Sigmoid colon (tissue), 7 donors: Measurements from ENCODE around the gene CALY. TPM values are rescaled to one million over a fixed set of nuclear protein-coding genes. Genes with fewer than 3 reads are reported as not detected.

Experiments
- DNase-seq: peaks from one replicate; pipeline ENCODE4 v3.0.0-alpha.2; 2019
- H3K27ac ChIP-seq, 4 donors: fragments of 200-600 bp; sonication (generic); one replicate each; pipeline ENCODE4 v1.5.1; 2016 to 2019; ENCODE audit warnings: mild to moderate bottlenecking in 1 of 4
- H3K27me3 ChIP-seq, 3 donors: fragments of 200-600 bp; sonication (generic); one replicate each; pipeline ENCODE4 v1.5.1; 2019; ENCODE audit warnings: mild to moderate bottlenecking in 1 of 3
- H3K36me3 ChIP-seq, 4 donors: fragments of 200-600 bp; sonication (generic); one replicate each; pipeline ENCODE4 v1.5.1; 2016 to 2019
- H3K4me1 ChIP-seq, 4 donors: fragments of 200-600 bp; sonication (generic); one replicate each; pipeline ENCODE4 v1.5.1; 2017 to 2019
- H3K4me3 ChIP-seq, 4 donors: fragments of 200-600 bp; sonication (generic); one replicate each; pipeline ENCODE4 v1.5.1; 2017 to 2019; ENCODE audit warnings: mild to moderate bottlenecking in 2 of 4, moderate library complexity in 1 of 4
- H3K9me3 ChIP-seq, 4 donors: fragments of 200-600 bp in 3 of 4; sonication (generic) in 3 of 4; one replicate each; pipeline versions ENCODE4 v1.5.1 to v1.6.1; 2013 to 2019
- EP300 ChIP-seq, 4 donors: sonication (generic); formaldehyde crosslinking; IDR thresholded peaks; one replicate each; pipeline ENCODE4 v1.6.1; 2017; ENCODE audit warnings: antibody characterized with exemption in 4 of 4
- POLR2A ChIP-seq, 2 donors: fragments of 450-650 bp; IDR thresholded peaks; one replicate each; pipeline ENCODE4 v1.6.1; 2016; ENCODE audit warnings: antibody characterized with exemption in 2 of 2, mild to moderate bottlenecking in 2 of 2, moderate library complexity in 2 of 2
- POLR2AphosphoS5 ChIP-seq, 4 donors: sonication (generic); formaldehyde crosslinking; IDR thresholded peaks; one replicate each; pipeline ENCODE4 v1.6.1; 2017; ENCODE audit warnings: antibody characterized with exemption in 4 of 4
- WGBS, 2 donors: extraction: QIAGEN DNeasy Blood & Tissue Kit; methylation state at CpG; one replicate each; pipeline ENCODE4 v1.1.7; 2013; 5-methylcytosine and 5-hydroxymethylcytosine counted together
- intact Hi-C: fragments of 100-400 bp; cut with DNase I; formaldehyde crosslinking; loops from one replicate; pipeline ENCODE4 v1.15.1; 2023
- polyA plus RNA-seq, 3 donors: library from polyadenylated mRNA; stranded (reverse); fragments of 200-250 nt; gene quantifications; one replicate each; pipeline ENCODE4 v1.2.3, GENCODE V29; 2013
- total RNA-seq, 4 donors: library from RNA; depleted of rRNA; stranded (reverse); fragments of >200 nt; gene quantifications; one replicate each; pipeline ENCODE4 v1.1.0, GENCODE V29; 2016
- TF ChIP-seq, protein P1 (sequence below), 4 experiments: fragments of 450-650 bp in 3 of 4; fragments of 200-600 bp in 1 of 4; IDR thresholded peaks; one replicate each; pipeline ENCODE4 v1.5.1; 2016 to 2019; ENCODE audit warnings: antibody characterized with exemption in 4 of 4, mild to moderate bottlenecking in 3 of 4, moderate library complexity in 2 of 4
- donor health status: healthy with polysubstance abuse.
- donor health status: Bipolar disorder and iron deficiency.
- donor health status: healthy.

The CALY gene
- total and polyA plus RNA-seq, 7 donors, result 1.3 to 6.8 (median 5.0) TPM; not detected in 2

DNA sequence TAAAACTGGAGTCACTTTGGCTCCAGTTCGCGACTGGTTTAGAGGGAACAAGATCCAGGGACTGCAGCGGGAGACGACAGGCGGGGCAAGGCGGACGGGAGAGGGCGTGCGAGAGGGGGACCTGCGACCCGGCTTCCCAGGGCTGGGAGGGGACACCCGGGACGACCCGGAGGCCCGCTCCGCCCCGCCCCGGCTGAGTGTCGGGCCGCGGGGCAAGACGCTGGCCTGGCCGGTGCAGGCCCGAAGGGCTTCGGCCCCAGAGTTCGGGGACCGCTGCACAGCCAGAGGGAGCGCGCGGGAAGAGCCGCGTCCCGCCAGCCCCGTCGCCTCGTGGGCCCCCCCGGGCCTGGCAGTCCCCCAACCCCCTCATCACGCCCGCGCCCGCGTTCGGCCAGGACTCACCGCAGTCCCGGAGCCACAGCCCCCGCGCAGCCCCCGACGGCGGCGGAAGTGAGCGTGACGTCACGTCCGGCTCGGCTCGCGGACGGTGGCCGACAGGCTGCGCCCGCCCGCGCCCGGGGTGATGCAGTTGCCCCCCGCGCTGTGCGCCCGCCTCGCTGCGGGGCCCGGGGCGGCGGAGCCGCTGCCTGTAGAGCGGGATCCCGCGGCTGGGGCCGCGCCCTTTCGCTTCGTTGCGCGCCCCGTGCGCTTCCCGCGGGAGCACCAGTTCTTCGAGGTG lies 28.1 kb downstream of the CALY start, which contains the start of the genes TUBGCP2 and ZNF511:
Gene TUBGCP2 (minus strand): TSS at position 452 of the 679 bp plus-strand sequence. CDS start 5,931 bp downstream, outside the sequence.
Gene ZNF511 (plus strand): TSS at position 494 of the 679 bp plus-strand sequence. CDS start 30 bp downstream, at position 524.
- Histone ChIP-seq H3K9me3 (no peaks in the 10 kb centered on the region), H3K4me3 (peak within 1 kb of the TSS; percentile 60 to 99 (median 96)), H3K36me3 (peaks cover 0 to 37% (median 13%) of the 10 kb centered on the region in 4 donors), H3K4me1 (peaks cover 0 to 50% (median 41%) of the 10 kb centered on the region in 4 donors), H3K27ac (peak within 1 kb of the TSS; percentile 86 to 97 (median 94)), H3K27me3 (no peaks in the 10 kb centered on the region)
- intact Hi-C loops, result loop anchor here (1.0 to 10.0 kb wide), 2 partner anchors 47 to 974 kb away; partner anchors contain the start of gene LRRC27
- TF ChIP-seq EP300 (IDR thresholded peaks at IDR 0.05) (no peak), POLR2A (IDR thresholded peaks at IDR 0.05) (peak in 1 of 2 donors; percentile 41), POLR2AphosphoS5 (IDR thresholded peaks at IDR 0.05) (peak; percentile 83 to 95 (median 88))
- TF ChIP-seq, protein P1, sequence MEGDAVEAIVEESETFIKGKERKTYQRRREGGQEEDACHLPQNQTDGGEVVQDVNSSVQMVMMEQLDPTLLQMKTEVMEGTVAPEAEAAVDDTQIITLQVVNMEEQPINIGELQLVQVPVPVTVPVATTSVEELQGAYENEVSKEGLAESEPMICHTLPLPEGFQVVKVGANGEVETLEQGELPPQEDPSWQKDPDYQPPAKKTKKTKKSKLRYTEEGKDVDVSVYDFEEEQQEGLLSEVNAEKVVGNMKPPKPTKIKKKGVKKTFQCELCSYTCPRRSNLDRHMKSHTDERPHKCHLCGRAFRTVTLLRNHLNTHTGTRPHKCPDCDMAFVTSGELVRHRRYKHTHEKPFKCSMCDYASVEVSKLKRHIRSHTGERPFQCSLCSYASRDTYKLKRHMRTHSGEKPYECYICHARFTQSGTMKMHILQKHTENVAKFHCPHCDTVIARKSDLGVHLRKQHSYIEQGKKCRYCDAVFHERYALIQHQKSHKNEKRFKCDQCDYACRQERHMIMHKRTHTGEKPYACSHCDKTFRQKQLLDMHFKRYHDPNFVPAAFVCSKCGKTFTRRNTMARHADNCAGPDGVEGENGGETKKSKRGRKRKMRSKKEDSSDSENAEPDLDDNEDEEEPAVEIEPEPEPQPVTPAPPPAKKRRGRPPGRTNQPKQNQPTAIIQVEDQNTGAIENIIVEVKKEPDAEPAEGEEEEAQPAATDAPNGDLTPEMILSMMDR (IDR thresholded peaks at IDR 0.05), result peak in 1 of 4 experiments; percentile 6
- peak; percentile 94 for DNase-seq
- WGBS, 2 donors, result 0 to 1% methylated on average over 89 of the region's 89 CpGs

DNA sequence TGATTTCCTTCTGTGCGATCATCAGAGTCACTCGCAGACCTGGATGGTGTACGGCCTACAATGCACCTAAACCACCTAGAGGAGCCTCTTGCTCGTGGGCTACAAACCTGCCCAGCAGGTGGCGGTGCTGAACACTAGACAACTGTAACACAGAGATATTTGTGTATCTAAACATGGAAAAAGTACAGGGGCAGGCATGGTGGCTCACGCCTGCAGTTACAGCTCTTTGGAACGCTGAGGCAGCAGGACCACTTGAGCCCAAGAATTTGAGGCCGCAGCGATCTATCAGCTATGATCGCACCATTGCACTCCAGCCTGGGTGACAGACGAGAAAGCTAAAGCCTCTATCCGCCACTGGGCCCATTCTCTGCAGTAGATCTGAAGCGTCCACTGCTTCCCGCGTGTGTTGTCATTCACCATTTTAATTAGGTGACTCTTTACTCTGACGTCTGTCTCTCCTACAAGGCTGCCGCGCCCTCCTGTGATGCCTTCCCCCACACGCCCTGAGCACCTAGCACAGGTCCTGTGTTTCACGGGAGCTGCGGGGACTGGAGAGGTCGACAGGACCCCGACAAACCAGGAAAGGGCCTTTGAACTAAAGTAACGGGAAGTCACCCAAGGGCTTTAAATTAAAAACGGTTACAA lies 28.8 kb downstream of the CALY start:
- H3K27me3 ChIP-seq, result no peaks in the 10 kb centered on the region
- H3K9me3 ChIP-seq, result no peaks in the 10 kb centered on the region
- H3K27ac ChIP-seq, result peak overlapping the region; percentile 86 to 97 (median 94)
- H3K36me3 ChIP-seq, result peaks cover 0 to 39% (median 12%) of the 10 kb centered on the region in 4 donors
- 2% methylated on average over 25 of the region's 25 CpGs for WGBS, 2 donors
- H3K4me3 ChIP-seq, result peak overlapping the region; percentile 60 to 99 (median 96)
- H3K4me1 ChIP-seq, result peaks cover 0 to 55% (median 42%) of the 10 kb centered on the region in 4 donors
- intact Hi-C loops, result loop anchor here (1.0 to 10.0 kb wide), 2 partner anchors 47 to 973 kb away; partner anchors contain the start of gene LRRC27
- no peak for DNase-seq
- TF ChIP-seq POLR2AphosphoS5 (IDR thresholded peaks at IDR 0.05) (peak in 1 of 4 donors; percentile 22), POLR2A (IDR thresholded peaks at IDR 0.05) (no peak), EP300 (IDR thresholded peaks at IDR 0.05) (no peak)
- TF ChIP-seq, protein P1 (IDR thresholded peaks at IDR 0.05), result peak in 2 of 4 experiments; percentile 23 to 31

DNA sequence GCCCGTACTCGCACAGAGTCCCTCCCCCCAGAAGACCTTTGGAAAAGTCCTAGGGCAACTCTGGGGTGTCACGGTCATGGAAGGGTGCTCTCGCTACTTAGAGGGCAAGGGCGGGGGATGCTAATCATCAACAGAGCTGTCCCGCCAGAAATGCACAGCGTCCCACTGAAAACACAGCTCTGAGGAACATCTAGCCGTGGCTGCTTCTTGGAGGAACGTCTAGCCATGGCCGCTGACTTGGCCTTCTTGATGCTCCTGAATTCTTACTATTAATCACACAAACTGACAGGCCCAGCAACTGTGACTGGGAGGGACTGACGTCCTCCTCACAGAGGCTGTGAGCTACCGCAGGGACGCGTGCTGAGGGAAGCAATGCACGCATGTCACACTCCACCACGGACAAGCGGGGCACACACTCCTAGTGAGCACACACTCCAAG lies 29.7 kb downstream of the CALY start:
- Histone ChIP-seq H3K27ac (no peak overlapping the region), H3K27me3 (no peaks in the 10 kb centered on the region), H3K9me3 (no peaks in the 10 kb centered on the region), H3K4me3 (peak overlapping the region in 1 of 4 donors; percentile 98), H3K4me1 (peaks cover 0 to 55% (median 42%) of the 10 kb centered on the region in 4 donors), H3K36me3 (peaks cover 0 to 37% (median 16%) of the 10 kb centered on the region in 4 donors)
- intact Hi-C loops, result loop anchor here (10.0 kb wide), 1 partner anchor 972 kb away; the partner anchor contains the start of gene LRRC27
- DNase-seq, result no peak
- WGBS, 2 donors, result 91 to 93% methylated on average over 17 of the region's 17 CpGs
- TF ChIP-seq, protein P1 (IDR thresholded peaks at IDR 0.05), result no peak
- no peak for TF ChIP-seq POLR2AphosphoS5 (IDR thresholded peaks at IDR 0.05)

DNA sequence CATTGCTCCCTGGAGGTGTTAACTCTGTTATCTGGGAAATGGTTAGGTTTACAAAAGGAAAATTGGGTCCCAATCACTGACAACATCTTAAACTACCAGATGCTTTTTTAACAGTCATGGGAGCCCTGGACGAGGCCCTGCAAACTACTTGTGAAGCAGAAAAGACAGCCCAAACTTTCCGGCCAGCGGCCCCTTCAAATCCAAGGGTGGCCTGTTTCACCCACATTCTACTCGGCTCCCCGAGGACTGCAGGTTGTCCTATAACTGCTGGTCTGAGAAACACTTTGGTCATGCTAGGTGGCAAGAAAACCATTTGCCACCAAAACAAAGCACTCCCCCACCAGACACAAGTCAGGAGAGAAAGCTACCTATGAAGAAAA lies 30.6 kb downstream of the CALY start:
- Histone ChIP-seq H3K27me3 (no peaks in the 10 kb centered on the region), H3K4me1 (peaks cover 0 to 55% (median 42%) of the 10 kb centered on the region in 4 donors), H3K4me3 (no peak overlapping the region), H3K27ac (peak overlapping the region in 2 of 4 donors; percentile 9 to 41), H3K9me3 (no peaks in the 10 kb centered on the region), H3K36me3 (peaks cover 0 to 38% (median 17%) of the 10 kb centered on the region in 4 donors)
- 93 to 97% methylated on average over 5 of the region's 5 CpGs for WGBS, 2 donors
- no peak for TF ChIP-seq POLR2A (IDR thresholded peaks at IDR 0.05)
- no peak for TF ChIP-seq EP300 (IDR thresholded peaks at IDR 0.05)
- TF ChIP-seq POLR2AphosphoS5 (IDR thresholded peaks at IDR 0.05), result no peak
- TF ChIP-seq, protein P1 (IDR thresholded peaks at IDR 0.05), result no peak
- DNase-seq, result no peak
- intact Hi-C loops, result loop anchor here (10.0 kb wide), 1 partner anchor 971 kb away; the partner anchor contains the start of gene LRRC27
